A549 (cell line): ENCODE measurements around the gene ZNF367.

Experiments used
- CBX2 ChIP-seq: fragments of 200-600 bp; sonication (generic); IDR thresholded peaks from 2 replicates; pipeline ENCODE4 v1.6.1; 2016; ENCODE audit warnings: low read depth, mild to moderate bottlenecking, borderline replicate concordance
- CEBPB ChIP-seq, 2 experiments: fragments of >200 bp in 1 of 2; sonication (Bioruptor Twin) in 1 of 2; formaldehyde crosslinking in 1 of 2; IDR thresholded peaks; 2 replicates each; pipeline ENCODE4 v1.6.1; 2012 to 2016
- ELK1 ChIP-seq: fragments of 150-350 bp; IDR thresholded peaks from 2 replicates; pipeline ENCODE4 v1.6.1; 2014; ENCODE audit warnings: low read depth, mild to moderate bottlenecking, low read length
- EP300 ChIP-seq, 2 experiments: fragments of >200 bp; sonication (Bioruptor Twin); formaldehyde crosslinking; IDR thresholded peaks; 2 replicates in 1 of 2; 3 replicates in 1 of 2; pipeline ENCODE4 v1.6.1; 2016 to 2017
- MAZ ChIP-seq: fragments of 150-350 bp; IDR thresholded peaks from 2 replicates; pipeline ENCODE4 v1.6.1; 2014; ENCODE audit warnings: antibody characterized with exemption, low read depth, low read length, borderline replicate concordance
- MYC ChIP-seq: IDR thresholded peaks from 2 replicates; pipeline ENCODE4 v1.6.1; 2012; ENCODE audit warnings: mild to moderate bottlenecking, inconsistent platforms, low read length, improper control_type of control experiment, borderline replicate concordance
- POLR2A ChIP-seq: IDR thresholded peaks from 2 replicates; pipeline ENCODE4 v1.6.1; 2012; ENCODE audit warnings: mild to moderate bottlenecking, low read length
- POLR2AphosphoS2 ChIP-seq: conservative IDR thresholded peaks from 2 replicates; pipeline ENCODE4 v1.6.1; 2012; ENCODE audit warnings: low read length, improper control_type of control experiment, inconsistent platforms
- RAD21 ChIP-seq, 2 experiments: fragments of >200 bp in 1 of 2; sonication (Bioruptor Twin) in 1 of 2; formaldehyde crosslinking in 1 of 2; IDR thresholded peaks in 1 of 2; conservative IDR thresholded peaks in 1 of 2; 2 replicates in 1 of 2; 3 replicates in 1 of 2; pipeline ENCODE4 v1.6.1; 2012 to 2018; ENCODE audit warnings: inconsistent platforms in 1 of 2
- REST ChIP-seq: fragments of 200-600 bp; sonication (generic); IDR thresholded peaks from 2 replicates; pipeline ENCODE4 v1.6.1; 2016; ENCODE audit warnings: antibody characterized with exemption, mild to moderate bottlenecking, moderate library complexity
- ZNF302 ChIP-seq: fragments of 250-450 bp; sonication (Bioruptor Pico); IDR thresholded peaks from 2 replicates; pipeline ENCODE4 v1.9.0; 2021; ENCODE audit warnings: inconsistent platforms, mild to moderate bottlenecking, moderate library complexity
- TF ChIP-seq, protein P1 (sequence below): fragments of >200 bp; sonication (Bioruptor Twin); formaldehyde crosslinking; IDR thresholded peaks from 3 replicates; pipeline ENCODE4 v1.5.1; 2016
- TF ChIP-seq, protein P2 (sequence below): fragments of 250-450 bp; sonication (Bioruptor Pico); IDR thresholded peaks from 2 replicates; pipeline ENCODE4 v1.5.0; 2020; ENCODE audit warnings: low read depth, mild to moderate bottlenecking, moderate library complexity

GRCh38 chr9:96381696-96382095 is 36.5 kb downstream of the ZNF367 start:
- TF ChIP-seq MYC (no peak), RAD21 (conservative IDR thresholded peaks at IDR 0.05 in 1 of 2, IDR thresholded peaks at IDR 0.05 in 1 of 2) (no peak), ELK1 (no peak), ZNF302 (CRISPR knock-in tag) (no peak), POLR2A (no peak), REST (no peak), EP300 (IDR thresholded peaks at IDR 0.05) (no peak), POLR2AphosphoS2 (no peak), CEBPB (IDR thresholded peaks at IDR 0.05) (no peak), MAZ (no peak), CBX2 (no peak)
- TF ChIP-seq, protein P1, sequence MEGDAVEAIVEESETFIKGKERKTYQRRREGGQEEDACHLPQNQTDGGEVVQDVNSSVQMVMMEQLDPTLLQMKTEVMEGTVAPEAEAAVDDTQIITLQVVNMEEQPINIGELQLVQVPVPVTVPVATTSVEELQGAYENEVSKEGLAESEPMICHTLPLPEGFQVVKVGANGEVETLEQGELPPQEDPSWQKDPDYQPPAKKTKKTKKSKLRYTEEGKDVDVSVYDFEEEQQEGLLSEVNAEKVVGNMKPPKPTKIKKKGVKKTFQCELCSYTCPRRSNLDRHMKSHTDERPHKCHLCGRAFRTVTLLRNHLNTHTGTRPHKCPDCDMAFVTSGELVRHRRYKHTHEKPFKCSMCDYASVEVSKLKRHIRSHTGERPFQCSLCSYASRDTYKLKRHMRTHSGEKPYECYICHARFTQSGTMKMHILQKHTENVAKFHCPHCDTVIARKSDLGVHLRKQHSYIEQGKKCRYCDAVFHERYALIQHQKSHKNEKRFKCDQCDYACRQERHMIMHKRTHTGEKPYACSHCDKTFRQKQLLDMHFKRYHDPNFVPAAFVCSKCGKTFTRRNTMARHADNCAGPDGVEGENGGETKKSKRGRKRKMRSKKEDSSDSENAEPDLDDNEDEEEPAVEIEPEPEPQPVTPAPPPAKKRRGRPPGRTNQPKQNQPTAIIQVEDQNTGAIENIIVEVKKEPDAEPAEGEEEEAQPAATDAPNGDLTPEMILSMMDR = no peak
- TF ChIP-seq, protein P2, sequence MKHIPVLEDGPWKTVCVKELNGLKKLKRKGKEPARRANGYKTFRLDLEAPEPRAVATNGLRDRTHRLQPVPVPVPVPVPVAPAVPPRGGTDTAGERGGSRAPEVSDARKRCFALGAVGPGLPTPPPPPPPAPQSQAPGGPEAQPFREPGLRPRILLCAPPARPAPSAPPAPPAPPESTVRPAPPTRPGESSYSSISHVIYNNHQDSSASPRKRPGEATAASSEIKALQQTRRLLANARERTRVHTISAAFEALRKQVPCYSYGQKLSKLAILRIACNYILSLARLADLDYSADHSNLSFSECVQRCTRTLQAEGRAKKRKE (CRISPR knock-in tag) = no peak
